IPS DF 4.7 (cell line): Measurements from ENCODE around the gene VEZT.
A peak's percentile ranks its signal among the peaks of the same experiment; 100 is the strongest.
"Not testable (repeated sequence)": the region's sequence is repeated elsewhere in the genome, so short reads cannot be mapped to it uniquely, and the experiment has no call there.

Experiments used
- DNase-seq: peaks from one replicate; pipeline ENCODE4 v3.0.0-alpha.2; 2013; ENCODE audit warnings: low spot score; ENCODE audit errors: extremely low read depth

VEZT gene

GRCh38 chr12:95319694-95320331 lies 102.2 kb downstream of the VEZT start:
- DNase-seq: no peak

- no peak for DNase-seq
Observed at GRCh38 chr12:95321516-95322246, 104.1 kb downstream of the VEZT start.

- DNase-seq: no peak
Observed at GRCh38 chr12:95322326-95322725, 104.7 kb downstream of the VEZT start.

GRCh38 chr12:95323212-95323611 lies 105.6 kb downstream of the VEZT start:
- DNase-seq: no peak

GRCh38 chr12:95324246-95324645 lies 106.6 kb downstream of the VEZT start:
- DNase-seq: not testable (repeated sequence)

GRCh38 chr12:95325501-95325900 lies 107.9 kb downstream of the VEZT start:
- DNase-seq: no peak

GRCh38 chr12:95326445-95326844 lies 108.8 kb downstream of the VEZT start:
- no peak for DNase-seq

GRCh38 chr12:95326855-95327254 lies 109.2 kb downstream of the VEZT start:
- DNase-seq: no peak

- no peak for DNase-seq
Observed at GRCh38 chr12:95328708-95329107, 111.1 kb downstream of the VEZT start.

- DNase-seq: no peak
Observed at GRCh38 chr12:95335948-95336347, 118.3 kb downstream of the VEZT start.

- peak; percentile 86 for DNase-seq
Observed at GRCh38 chr12:95336387-95337067, 118.9 kb downstream of the VEZT start.

- DNase-seq: no peak
Observed at GRCh38 chr12:95337146-95337545, 119.5 kb downstream of the VEZT start.

GRCh38 chr12:95339086-95339788 lies 121.6 kb downstream of the VEZT start:
- no peak for DNase-seq

GRCh38 chr12:95342008-95342407 lies 124.4 kb downstream of the VEZT start:
- no peak for DNase-seq

- DNase-seq: no peak
Observed at GRCh38 chr12:95343461-95344230, 126.0 kb downstream of the VEZT start.

GRCh38 chr12:95349291-95349690 lies 131.7 kb downstream of the VEZT start:
- DNase-seq: no peak

GRCh38 chr12:95351748-95352147 lies 134.1 kb downstream of the VEZT start:
- DNase-seq: no peak
